Esophagus squamous epithelium (tissue), 5 donors: ENCODE results near the gene TRMU. TPM values are rescaled to one million over a fixed set of nuclear protein-coding genes. Genes with fewer than 3 reads are reported as not detected.

Experiments
- DNase-seq: peaks from one replicate; lab custom pipeline; 2025; lab: John Stamatoyannopoulos, UW
- H3K27ac ChIP-seq, 4 donors: fragments of 200-600 bp; sonication (generic); one replicate each; pipeline ENCODE4 v1.5.1; 2016 to 2019; ENCODE audit warnings: mild to moderate bottlenecking in 1 of 4
- H3K27me3 ChIP-seq, 4 donors: fragments of 200-600 bp; sonication (generic); 1 replicate in 3 of 4; 2 replicates in 1 of 4; pipeline versions ENCODE4 v1.5.1 to v1.6.0; 2017 to 2021; ENCODE audit warnings: antibody characterized with exemption in 1 of 4
- H3K36me3 ChIP-seq, 3 donors: fragments of 200-600 bp; sonication (generic); one replicate each; pipeline ENCODE4 v1.5.1; 2016 to 2019
- H3K4me1 ChIP-seq, 3 donors: fragments of 200-600 bp; sonication (generic); one replicate each; pipeline ENCODE4 v1.5.1; 2017 to 2019
- H3K4me3 ChIP-seq, 4 donors: fragments of 200-600 bp; sonication (generic); 1 replicate in 3 of 4; 2 replicates in 1 of 4; pipeline ENCODE4 v1.5.1; 2016 to 2019; ENCODE audit warnings: mild to moderate bottlenecking in 2 of 4, moderate library complexity in 1 of 4
- H3K9me3 ChIP-seq, 3 donors: fragments of 200-600 bp; sonication (generic); one replicate each; pipeline ENCODE4 v1.5.1; 2016 to 2019
- CTCF ChIP-seq, 6 experiments: fragments of 450-650 bp in 4 of 6; fragments of 200-600 bp in 2 of 6; sonication (generic) in 2 of 6; IDR thresholded peaks; one replicate each; pipeline ENCODE4 v1.5.1; 2016 to 2019; ENCODE audit warnings: antibody characterized with exemption in 6 of 6, mild to moderate bottlenecking in 4 of 6, moderate library complexity in 4 of 6
- POLR2A ChIP-seq, 4 donors: fragments of 450-650 bp; IDR thresholded peaks; one replicate each; pipeline ENCODE4 v1.6.1; 2017; ENCODE audit warnings: antibody characterized with exemption in 4 of 4, mild to moderate bottlenecking in 4 of 4, moderate library complexity in 3 of 4
- WGBS, 2 donors: methylation state at CpG; one replicate each; pipeline ENCODE4 v1.1.5; 2018; 5-methylcytosine and 5-hydroxymethylcytosine counted together
- intact Hi-C: fragments of 100-400 bp; cut with DNase I; formaldehyde crosslinking; loops from one replicate; pipeline ENCODE4 v1.15.0; 2022
- total RNA-seq, 4 donors: library from RNA; depleted of rRNA; stranded (reverse); fragments of >200 nt; gene quantifications; one replicate each; pipeline ENCODE4 v1.1.0, GENCODE V29; 2016
- donor health status: DM: yes; HTN: yes; CAD: no.

The TRMU gene
- total RNA-seq, 4 donors from 2014 or later, result 17.7 to 43.1 (median 32.5) TPM

- peaks cover 20 to 99% (median 53%) of the 10 kb centered on the region in 3 donors for H3K36me3 ChIP-seq
- no peak for DNase-seq
- intact Hi-C loops, result no loop called here
Measured at GRCh38 chr22:46355996-46356471, 20.5 kb downstream of the TRMU start.

GRCh38 chr22:46356496-46357480, 21.3 kb downstream of the TRMU start:
- intact Hi-C loops, result no loop called here
- 76 to 97% methylated on average over 4 to 6 of the region's 23 CpGs for WGBS, 2 donors
- H3K4me1 ChIP-seq, result peaks cover 17 to 45% (median 17%) of the 10 kb centered on the region in 3 donors
- no peaks in the 10 kb centered on the region for H3K27me3 ChIP-seq
- H3K36me3 ChIP-seq, result peaks cover 16 to 96% (median 45%) of the 10 kb centered on the region in 3 donors
- DNase-seq, result no peak
- no peaks in the 10 kb centered on the region for H3K9me3 ChIP-seq
- H3K27ac ChIP-seq, result peak overlapping the region in 1 of 4 donors; percentile 57
- no peak for TF ChIP-seq POLR2A (IDR thresholded peaks at IDR 0.05)
- TF ChIP-seq CTCF (IDR thresholded peaks at IDR 0.05), result no peak
- no peak overlapping the region for H3K4me3 ChIP-seq

More at GRCh38 chr22:46355996-46356471, 20.5 kb downstream of the TRMU start:
- TF ChIP-seq CTCF (IDR thresholded peaks at IDR 0.05) (no peak), POLR2A (IDR thresholded peaks at IDR 0.05) (no peak)
- no peaks in the 10 kb centered on the region for H3K27me3 ChIP-seq
- 60% methylated on average over 1 of the region's 12 CpGs; no CpG with 5 or more reads in 1 of the 2 donors for whole genome bisulfite sequencing, 2 donors
- H3K9me3 ChIP-seq, result no peaks in the 10 kb centered on the region
- H3K4me3 ChIP-seq, result no peak overlapping the region
- H3K4me1 ChIP-seq, result peaks cover 17 to 47% (median 17%) of the 10 kb centered on the region in 3 donors
- peak overlapping the region in 2 of 4 donors; percentile 14 to 57 for H3K27ac ChIP-seq

- no CpG with 5 or more reads among the region's 19 CpGs for WGBS, 2 donors
- no peaks in the 10 kb centered on the region for H3K27me3 ChIP-seq
- DNase-seq, result no peak
- no peak overlapping the region for H3K4me3 ChIP-seq
- H3K36me3 ChIP-seq, result peaks cover 20 to 96% (median 34%) of the 10 kb centered on the region in 3 donors
- no peaks in the 10 kb centered on the region for H3K9me3 ChIP-seq
- no peak for TF ChIP-seq POLR2A (IDR thresholded peaks at IDR 0.05)
- no peak for TF ChIP-seq CTCF (IDR thresholded peaks at IDR 0.05)
- intact Hi-C loops, result no loop called here
- no peak overlapping the region for H3K27ac ChIP-seq
- peaks cover 9 to 34% (median 11%) of the 10 kb centered on the region in 3 donors for H3K4me1 ChIP-seq
Measured at GRCh38 chr22:46357711-46358520, 22.4 kb downstream of the TRMU start.

- Histone ChIP-seq H3K27me3 (peaks cover 0 to 4% (median 0%) of the 10 kb centered on the region in 4 donors), H3K36me3 (peaks cover 26 to 96% (median 29%) of the 10 kb centered on the region in 3 donors), H3K4me3 (no peak overlapping the region), H3K27ac (no peak overlapping the region), H3K9me3 (no peaks in the 10 kb centered on the region), H3K4me1 (peaks cover 4 to 25% (median 9%) of the 10 kb centered on the region in 3 donors)
- TF ChIP-seq CTCF (IDR thresholded peaks at IDR 0.05) (no peak), POLR2A (IDR thresholded peaks at IDR 0.05) (no peak)
- intact Hi-C loops, result no loop called here
- DNase-seq, result no peak
- WGBS, 2 donors, result 87 to 95% methylated on average over 6 of the region's 6 CpGs
Measured at GRCh38 chr22:46358766-46359165, 23.3 kb downstream of the TRMU start.
